ENCODE results near the gene SETSIP.
"Not testable (repeated sequence)": the region's sequence is repeated elsewhere in the genome, so short reads cannot be mapped to it uniquely, and the experiment has no call there.

SETSIP gene, protein sequence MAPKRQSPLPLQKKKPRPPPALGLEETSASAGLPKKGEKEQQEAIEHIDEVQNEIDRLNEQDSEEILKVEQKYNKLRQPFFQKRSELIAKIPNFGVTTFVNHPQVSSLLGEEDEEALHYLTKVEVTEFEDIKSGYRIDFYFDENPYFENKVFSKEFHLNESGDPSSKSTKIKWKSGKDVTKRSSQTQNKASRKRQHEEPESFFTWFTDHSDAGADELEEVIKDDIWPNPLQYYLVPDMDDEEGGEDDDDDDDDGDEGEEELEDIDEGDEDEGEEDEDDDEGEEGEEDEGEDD

DNA sequence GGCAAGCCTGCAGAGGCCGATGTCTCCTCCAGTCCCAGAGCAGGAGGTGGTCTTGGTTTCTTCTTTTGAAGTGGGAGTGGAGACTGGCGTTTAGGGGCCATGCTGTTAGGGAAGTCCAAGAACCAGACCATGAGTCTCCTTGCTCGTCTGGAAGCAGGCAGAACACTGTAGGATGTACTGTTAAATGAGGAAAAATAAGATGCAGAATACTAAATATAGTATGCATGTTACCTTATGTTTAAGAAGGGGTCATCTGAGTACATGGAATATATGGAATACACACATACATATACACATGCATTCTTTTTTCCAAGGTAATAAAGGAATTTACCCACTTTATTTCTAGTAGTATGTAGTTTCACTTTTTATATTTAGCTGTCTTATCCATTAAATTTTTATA, at the start of gene SETSIP:
Gene SETSIP (minus strand): TSS at position 101 of the 400 bp plus-strand sequence. CDS start 0 bp downstream, at position 101.
- in situ Hi-C loops (cut with HindIII; ENCODE audit: low sequenced_read_pairs), result no loop called here

DNA sequence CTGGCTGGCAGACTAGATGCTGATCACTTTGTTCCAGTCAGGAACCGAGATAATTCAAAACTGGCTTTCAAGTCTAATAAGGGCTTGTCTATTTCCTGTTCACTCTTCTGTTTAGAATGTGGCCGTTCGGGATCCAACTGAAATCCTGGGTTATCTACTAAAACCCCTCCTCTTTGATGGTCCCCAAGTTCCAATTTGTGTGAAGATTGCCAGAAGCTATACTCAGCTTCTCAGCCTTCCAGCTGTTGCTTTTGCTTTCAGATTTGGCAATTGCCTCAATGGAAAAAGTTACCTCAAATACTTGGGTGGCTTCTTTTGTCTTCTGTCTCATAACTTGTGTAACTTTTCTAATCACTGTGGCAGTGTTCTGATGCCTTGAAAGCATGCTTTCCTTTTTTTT, 48.7 kb upstream of the SETSIP start:
- in situ Hi-C loops (cut with HindIII; ENCODE audit: low sequenced_read_pairs), result no loop called here

DNA sequence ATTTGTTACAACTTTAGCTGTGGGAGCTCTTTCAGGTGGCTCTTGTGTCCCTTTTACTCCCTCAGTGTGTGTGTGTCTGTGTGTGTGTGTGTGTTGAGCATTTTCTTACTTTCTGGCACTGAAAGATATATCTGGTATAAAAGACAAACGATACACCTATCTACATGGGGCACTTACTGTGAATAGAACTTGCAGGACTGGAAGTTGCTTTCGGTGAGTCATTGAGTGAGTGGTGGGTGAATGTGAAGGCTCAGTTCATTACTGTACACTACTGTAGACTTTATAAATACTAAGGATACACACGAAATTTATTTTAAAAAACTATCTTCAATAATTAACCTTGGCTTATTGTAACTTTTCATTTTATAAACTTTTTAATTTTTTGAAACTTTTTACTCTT, 43.6 kb upstream of the SETSIP start:
- in situ Hi-C loops (cut with HindIII; ENCODE audit: low sequenced_read_pairs), result no loop called here

- in situ Hi-C loops (cut with HindIII; ENCODE audit: low sequenced_read_pairs), result no loop called here
Observed at GRCh38 chr1:92117526-92117925, 42.3 kb upstream of the SETSIP start.

DNA sequence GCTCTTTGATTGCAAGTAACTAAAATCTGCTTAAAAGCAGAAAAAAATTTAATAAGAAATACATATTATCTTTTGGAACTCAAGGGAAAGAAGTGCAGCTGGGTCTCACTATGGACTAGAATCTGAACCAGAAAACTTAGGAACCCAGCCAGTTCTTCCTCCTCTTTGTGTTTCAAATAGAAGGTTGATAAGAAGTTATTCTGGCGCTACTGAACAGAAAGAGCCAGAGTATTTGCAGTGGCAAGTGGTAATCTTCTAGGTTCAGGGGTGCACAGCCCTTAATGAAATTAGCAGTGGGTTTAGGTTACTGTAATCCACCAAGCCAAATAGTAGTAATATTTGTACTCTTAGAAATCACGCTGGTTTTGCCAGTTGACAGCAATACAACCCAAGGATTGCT, 33.4 kb upstream of the SETSIP start:
- in situ Hi-C loops (cut with HindIII; ENCODE audit: low sequenced_read_pairs), result no loop called here

DNA sequence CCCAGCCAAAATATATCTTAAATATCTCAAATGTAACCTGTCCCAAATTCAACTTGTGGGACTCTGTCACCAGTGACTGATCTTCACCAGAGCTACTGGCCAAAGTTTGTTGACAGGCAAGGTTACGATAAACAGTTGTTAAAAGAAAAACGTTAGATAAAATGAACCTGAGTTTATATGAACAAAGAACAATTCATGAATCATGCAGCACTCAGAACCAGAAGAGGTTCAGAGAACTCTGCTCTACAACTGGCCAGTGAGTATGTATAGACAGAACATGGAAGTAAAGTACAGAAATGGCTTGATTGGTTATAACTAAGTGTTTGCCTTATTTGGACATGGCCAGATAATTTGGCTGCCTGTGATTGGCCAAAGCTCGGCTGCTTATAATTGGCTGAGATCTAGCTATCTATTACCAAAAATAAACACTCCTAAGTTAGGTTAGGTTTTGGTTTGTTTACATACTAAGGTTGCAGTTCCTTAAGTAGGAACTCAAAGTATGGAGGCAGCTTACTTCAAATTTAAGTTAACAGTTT, 30.4 kb upstream of the SETSIP start:
- in situ Hi-C loops (cut with HindIII; ENCODE audit: low sequenced_read_pairs), result no loop called here

- in situ Hi-C loops (cut with HindIII; ENCODE audit: low sequenced_read_pairs), result no loop called here
Observed at GRCh38 chr1:92096317-92096716, 21.1 kb upstream of the SETSIP start.

DNA sequence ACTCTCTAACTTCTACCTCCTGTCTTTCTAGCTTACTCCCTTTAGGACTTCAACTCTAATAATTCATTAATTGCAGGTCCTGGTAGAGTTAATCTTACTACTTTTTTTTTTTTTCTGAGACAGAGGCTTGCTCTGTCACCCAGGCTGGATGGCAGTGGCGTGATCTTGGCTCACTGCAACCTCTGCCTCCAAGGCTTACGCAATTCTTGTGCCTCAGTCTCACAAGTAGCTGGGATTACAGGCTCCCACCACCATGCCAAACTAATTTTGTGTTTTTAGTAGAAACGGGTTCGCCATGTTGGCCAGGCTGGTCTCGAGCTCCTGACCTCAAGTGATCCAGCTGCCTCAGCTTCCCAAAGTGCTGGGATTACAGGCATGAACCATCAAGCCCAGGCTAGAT, 20.7 kb upstream of the SETSIP start:
- in situ Hi-C loops (cut with HindIII; ENCODE audit: low sequenced_read_pairs), result no loop called here

GRCh38 chr1:92094595-92094994, 19.4 kb upstream of the SETSIP start:
- in situ Hi-C loops (cut with HindIII; ENCODE audit: low sequenced_read_pairs), result no loop called here

DNA sequence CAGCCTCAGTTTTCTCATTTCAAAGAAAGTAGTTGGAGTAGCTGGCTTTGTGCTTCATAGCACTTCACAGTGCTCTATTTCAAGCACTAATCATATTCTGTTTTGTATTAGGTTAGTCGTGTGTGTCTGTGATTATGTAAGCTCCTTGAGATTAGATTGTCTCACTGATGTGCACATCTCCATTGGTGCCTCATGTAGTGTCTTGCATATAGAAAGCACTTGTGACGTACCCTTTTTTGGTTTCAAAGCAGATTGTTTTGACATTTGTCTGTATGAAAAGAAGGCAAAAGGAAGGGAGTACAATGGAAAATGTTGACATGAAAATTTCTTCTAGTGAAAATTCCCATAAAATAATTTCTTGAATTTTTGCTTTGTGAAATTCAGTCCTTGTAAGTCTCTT, 18.9 kb upstream of the SETSIP start:
- in situ Hi-C loops (cut with HindIII; ENCODE audit: low sequenced_read_pairs), result no loop called here

DNA sequence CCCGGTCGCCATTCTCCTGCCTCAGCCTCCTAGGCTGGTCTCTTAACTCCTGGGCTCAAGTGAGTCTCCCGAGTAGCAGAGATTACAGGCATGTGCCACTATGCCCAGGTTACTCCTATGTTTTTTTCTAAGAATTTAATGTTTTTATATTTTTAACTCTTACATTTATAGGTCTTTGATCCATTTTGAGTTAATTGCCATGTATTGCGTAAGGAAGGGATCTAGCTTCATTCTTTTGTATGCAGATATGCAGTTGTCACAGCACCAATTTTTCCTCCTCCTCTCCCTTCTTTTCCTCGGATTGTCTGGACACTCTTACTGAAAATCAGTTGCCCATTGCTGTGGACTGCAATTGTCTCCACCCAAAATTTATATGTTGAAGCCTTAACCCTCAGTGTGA, 16.4 kb upstream of the SETSIP start:
- in situ Hi-C loops (cut with HindIII; ENCODE audit: low sequenced_read_pairs), result no loop called here

- in situ Hi-C loops (cut with HindIII; ENCODE audit: low sequenced_read_pairs), result no loop called here
Observed at GRCh38 chr1:92087542-92087941, 12.3 kb upstream of the SETSIP start.

DNA sequence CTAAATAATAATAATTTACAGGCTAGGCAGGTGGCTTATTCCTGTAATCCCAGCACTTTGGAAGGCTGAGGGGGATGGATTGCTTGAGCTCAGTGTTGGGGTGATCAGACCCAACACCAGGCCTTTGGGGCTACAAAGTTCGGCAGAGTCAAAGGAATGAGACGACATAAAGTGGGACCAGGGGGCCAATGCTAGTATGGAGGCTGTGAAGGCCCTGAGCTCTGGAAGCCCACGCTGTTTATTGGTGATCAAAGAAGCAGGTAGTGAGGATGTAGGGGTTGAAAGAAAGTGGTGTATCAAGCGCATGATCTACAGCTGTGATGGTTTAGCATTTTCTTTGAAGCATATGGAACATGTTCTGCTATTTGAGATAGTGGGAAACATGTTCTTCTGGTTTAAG, 10.5 kb upstream of the SETSIP start:
- in situ Hi-C loops (cut with HindIII; ENCODE audit: low sequenced_read_pairs), result no loop called here

- in situ Hi-C loops (cut with HindIII; ENCODE audit: low sequenced_read_pairs), result loop anchor here (5.0 kb wide), 1 partner anchor 52 kb away; no protein-coding TSS in a partner anchor
Observed at GRCh38 chr1:92084651-92085050, 9.4 kb upstream of the SETSIP start.

DNA sequence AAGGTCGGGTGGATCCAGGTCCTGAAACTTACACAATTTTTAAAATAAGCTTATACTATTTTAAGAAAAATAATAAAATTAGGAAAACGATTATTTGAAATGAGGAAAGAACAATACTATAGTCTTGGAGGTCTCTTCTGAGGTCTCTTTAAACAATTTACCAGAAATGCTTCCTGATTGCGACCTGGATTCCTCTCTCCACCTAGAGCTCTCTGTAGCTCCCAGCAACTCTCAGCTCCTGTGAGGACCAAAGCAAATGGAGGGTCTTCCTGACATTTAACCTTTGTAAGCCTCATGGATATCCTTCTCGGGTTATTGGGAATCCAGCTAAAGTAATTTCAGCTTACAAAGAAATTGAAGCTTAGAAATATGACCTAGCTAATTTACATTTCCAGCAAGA, 5.8 kb upstream of the SETSIP start:
- in situ Hi-C loops (cut with HindIII; ENCODE audit: low sequenced_read_pairs), result loop anchor here (5.0 kb wide), 1 partner anchor 49 kb away; no protein-coding TSS in a partner anchor

- in situ Hi-C loops (cut with HindIII; ENCODE audit: low sequenced_read_pairs), result loop anchor here (5.0 kb wide), 1 partner anchor 48 kb away; no protein-coding TSS in a partner anchor
Observed at GRCh38 chr1:92080128-92080985, 5.1 kb upstream of the SETSIP start, which contains the start of gene BTBD8. Gene BTBD8, plus strand, starts transcription at chr1:92080345. Its CDS starts 227 bp downstream, at chr1:92080572.

DNA sequence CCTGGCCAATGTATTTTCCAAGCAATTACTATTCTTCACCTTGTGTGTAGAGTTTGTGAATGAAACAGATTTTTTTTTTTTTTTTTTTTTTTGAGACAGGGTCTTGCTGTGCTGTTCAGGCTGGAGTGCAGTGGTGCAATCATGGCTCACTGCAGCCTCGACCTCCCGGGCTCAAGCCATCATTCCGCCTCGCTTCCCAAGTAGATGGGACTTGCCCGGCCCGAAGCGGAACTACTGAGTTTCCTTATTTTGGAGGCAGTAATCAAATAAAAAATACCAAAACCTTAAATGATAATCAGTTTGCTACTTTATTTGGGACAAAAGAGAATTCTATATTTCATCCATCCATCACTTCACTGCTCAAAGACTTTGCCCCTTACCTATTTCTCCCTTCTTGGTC, 4.2 kb upstream of the SETSIP start:
- in situ Hi-C loops (cut with HindIII; ENCODE audit: low sequenced_read_pairs), result no loop called here

GRCh38 chr1:92078077-92078476, 2.9 kb upstream of the SETSIP start:
- in situ Hi-C loops (cut with HindIII; ENCODE audit: low sequenced_read_pairs), result not testable (repeated sequence)

- in situ Hi-C loops (cut with HindIII; ENCODE audit: low sequenced_read_pairs), result no loop called here
Observed at GRCh38 chr1:92076363-92076762, 1.2 kb upstream of the SETSIP start.

- in situ Hi-C loops (cut with HindIII; ENCODE audit: low sequenced_read_pairs), result not testable (repeated sequence)
Observed at GRCh38 chr1:92074446-92074845, 765 bp downstream of the SETSIP start.

GRCh38 chr1:92070892-92071291, 4.3 kb downstream of the SETSIP start:
- in situ Hi-C loops (cut with HindIII; ENCODE audit: low sequenced_read_pairs), result no loop called here

DNA sequence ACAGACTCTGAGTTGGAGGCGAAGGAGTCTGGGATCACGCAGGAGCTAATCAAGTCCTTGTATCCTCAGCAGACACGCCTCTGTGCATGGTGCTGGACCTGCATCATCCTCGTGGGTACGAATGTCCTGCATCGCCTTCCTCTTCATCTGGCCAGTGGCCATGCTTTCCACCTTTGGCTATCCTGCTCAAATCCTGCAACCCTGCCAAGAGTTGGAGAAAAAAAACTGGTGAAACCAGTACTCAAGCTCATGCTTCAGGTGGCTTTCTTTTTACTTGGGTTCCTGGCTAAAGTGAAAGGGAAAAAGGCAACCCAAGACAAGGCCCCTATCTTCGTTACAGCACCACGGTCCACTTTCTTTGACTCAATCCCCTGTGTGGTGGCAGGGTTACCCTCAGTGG, 8.9 kb downstream of the SETSIP start:
- in situ Hi-C loops (cut with HindIII; ENCODE audit: low sequenced_read_pairs), result no loop called here

Measured in endothelial cell of hepatic sinusoid (primary cell).